ENCODE measurements around the gene KAZALD1.
A peak's percentile ranks its signal among the peaks of the same experiment; 100 is the strongest.

Gene KAZALD1

GRCh38 chr10:101095004-101095403 is 33.2 kb downstream of the KAZALD1 start:
- DNase-seq (ENCODE audit: low read depth in 2 of 2) = no peak

- peak; percentile 55 to 60 for DNase-seq (ENCODE audit: low read depth in 2 of 2)
Observed at GRCh38 chr10:101095550-101096213, 33.9 kb downstream of the KAZALD1 start.

- DNase-seq (ENCODE audit: low read depth in 2 of 2) = no peak
Observed at GRCh38 chr10:101096378-101096777, 34.6 kb downstream of the KAZALD1 start.

DNA sequence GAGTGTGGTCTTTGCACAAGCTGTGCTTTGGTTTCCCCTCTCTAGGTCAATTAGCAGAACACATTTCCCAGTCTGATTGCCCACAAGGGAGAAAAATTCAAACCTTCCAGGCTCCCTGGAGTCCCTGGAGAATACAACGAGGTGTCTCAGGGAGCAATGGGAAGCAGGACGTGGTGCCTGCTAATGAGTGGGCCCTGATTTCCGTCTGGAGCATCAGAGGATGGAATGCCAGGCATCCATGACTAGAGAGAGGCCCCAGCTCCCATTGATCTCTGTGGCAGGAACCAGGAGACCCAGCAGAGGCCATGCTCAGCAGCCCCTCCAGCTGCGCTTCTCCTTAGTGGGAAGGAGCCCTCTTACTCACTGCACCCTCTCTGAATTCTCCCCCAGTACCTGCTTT is 36.1 kb downstream of the KAZALD1 start:
- DNase-seq (ENCODE audit: low read depth in 2 of 2) = no peak

DNA sequence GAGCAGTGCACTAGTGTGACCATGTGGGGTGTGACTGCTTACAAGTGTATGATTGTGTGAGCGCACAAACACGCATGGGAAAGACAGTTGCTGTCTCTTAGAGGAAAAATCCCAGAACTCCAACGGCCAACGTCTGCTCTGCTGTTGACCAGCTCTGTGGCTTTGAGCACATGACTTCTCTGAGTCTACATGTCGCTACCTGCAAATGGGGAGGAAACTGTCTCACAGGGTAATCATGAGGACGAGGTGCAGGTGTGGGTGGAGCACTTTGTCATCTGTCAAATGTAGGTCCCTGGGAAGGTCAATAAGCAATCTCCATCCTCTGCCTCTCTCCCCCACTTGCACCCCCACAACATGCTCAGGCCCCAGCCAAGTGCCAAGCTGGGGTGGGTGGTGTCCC is 38.1 kb downstream of the KAZALD1 start:
- no peak for DNase-seq (ENCODE audit: low read depth in 2 of 2)

GRCh38 chr10:101101372-101101881 is 39.6 kb downstream of the KAZALD1 start:
- DNase-seq (ENCODE audit: low read depth in 2 of 2) = no peak

GRCh38 chr10:101103430-101103829 is 41.6 kb downstream of the KAZALD1 start:
- DNase-seq (ENCODE audit: low read depth in 2 of 2) = no peak

GRCh38 chr10:101106351-101106750 is 44.6 kb downstream of the KAZALD1 start:
- no peak for DNase-seq (ENCODE audit: low read depth in 2 of 2)

GRCh38 chr10:101107771-101108170 is 46.0 kb downstream of the KAZALD1 start:
- no peak for DNase-seq (ENCODE audit: low read depth in 2 of 2)

- DNase-seq (ENCODE audit: low read depth in 2 of 2) = no peak
Observed at GRCh38 chr10:101110856-101111523, 49.2 kb downstream of the KAZALD1 start.

DNA sequence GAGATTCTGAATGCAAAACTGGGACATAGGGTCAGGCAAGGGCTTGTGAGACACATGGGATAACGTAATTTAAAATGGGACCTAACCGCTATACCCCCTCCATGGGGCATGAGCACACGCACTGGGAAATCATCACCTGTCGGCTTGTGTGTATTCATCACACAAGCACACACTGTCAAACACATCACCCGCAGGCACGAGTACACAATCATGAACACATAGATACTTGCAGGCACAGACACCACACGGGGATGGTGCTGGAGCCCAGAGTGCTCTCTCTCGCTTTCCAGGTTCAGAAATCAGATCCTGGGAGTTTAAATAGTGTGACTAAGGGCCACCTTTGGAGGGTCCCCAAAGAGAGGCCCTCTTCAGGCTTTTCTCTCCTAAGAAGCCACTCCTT is 49.8 kb downstream of the KAZALD1 start:
- no peak for DNase-seq (ENCODE audit: low read depth in 2 of 2)

GRCh38 chr10:101112799-101113594 is 51.2 kb downstream of the KAZALD1 start:
- DNase-seq (ENCODE audit: low read depth in 2 of 2) = no peak

DNA sequence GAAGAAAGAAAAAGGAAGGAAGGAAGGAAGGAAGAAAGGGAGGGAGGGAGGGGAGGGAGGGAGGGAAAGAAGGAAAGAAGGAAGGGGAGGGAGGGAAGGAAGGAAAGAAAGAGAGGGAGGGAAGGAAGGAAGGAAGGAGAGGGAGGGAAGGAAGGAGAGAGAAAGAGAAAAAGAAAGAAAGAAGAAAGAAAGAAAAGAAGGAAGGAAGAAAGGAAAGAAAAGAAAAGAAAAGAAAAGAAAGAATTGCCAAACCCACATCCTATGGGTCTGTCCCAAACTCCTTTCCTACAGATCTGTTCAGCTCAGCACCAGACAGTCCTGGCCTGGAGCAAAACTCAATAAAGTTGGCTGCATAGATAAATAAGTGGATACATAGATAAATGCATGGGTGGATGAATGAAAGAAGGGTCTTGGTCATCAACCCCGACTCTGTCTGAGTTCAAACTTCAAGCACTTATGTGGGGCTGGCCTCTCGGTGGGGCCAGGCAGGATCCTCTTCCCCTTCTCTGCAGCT is 52.2 kb downstream of the KAZALD1 start:
- DNase-seq (ENCODE audit: low read depth in 2 of 2) = no peak

DNA sequence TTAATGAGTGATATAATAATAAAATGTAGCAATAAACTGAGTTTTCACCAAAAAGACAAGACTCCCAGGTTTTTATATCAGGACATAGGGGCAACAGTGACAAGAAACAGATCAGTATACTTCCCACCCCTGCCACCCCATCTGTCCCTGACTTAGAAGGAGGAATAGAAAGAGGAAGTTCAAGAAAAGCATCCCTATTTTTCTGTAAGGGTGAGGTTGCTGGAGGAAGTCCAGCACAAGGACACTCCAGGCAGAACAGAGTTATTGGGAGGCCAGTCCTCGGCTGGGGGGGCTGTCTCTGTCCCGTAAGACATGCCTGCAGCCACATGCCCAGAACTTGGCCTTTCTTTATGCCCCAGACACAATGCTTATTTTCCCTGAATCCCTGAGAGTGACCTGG is 52.9 kb downstream of the KAZALD1 start:
- no peak for DNase-seq (ENCODE audit: low read depth in 2 of 2)

All from stimulated activated CD8-positive, alpha-beta memory T cell treated with anti-CD3 and anti-CD28 coated beads, Interleukin-15, amount 100 ng/mL, for 48 hours (primary cell).